ENCODE results near the gene GLB1L3.
A peak's percentile ranks its signal among the peaks of the same experiment; 100 is the strongest.

The GLB1L3 gene

DNA sequence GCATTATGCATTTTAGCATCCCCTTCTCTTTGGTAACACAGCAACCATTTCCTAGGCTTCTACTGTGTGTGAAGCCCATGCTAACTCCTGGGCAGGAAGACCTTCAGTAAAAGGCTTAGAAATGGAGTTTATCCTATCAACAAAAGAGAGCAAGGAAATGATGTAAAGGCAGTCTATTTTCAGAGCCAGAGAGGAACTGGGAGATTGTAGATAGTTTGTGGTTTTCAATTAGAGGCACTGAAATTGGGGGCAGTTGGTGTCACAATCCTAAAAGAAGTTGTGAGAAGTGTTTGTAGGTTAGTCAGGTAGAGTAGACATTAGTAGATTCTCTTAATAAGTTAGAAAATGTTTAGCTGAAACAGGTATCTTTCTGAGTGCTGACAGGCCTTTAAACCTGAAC, 15.7 kb upstream of the GLB1L3 start:
- H3K4me3 ChIP-seq (ENCODE audit: low read depth, low read length) = no peak overlapping the region
- TF ChIP-seq, protein P1, sequence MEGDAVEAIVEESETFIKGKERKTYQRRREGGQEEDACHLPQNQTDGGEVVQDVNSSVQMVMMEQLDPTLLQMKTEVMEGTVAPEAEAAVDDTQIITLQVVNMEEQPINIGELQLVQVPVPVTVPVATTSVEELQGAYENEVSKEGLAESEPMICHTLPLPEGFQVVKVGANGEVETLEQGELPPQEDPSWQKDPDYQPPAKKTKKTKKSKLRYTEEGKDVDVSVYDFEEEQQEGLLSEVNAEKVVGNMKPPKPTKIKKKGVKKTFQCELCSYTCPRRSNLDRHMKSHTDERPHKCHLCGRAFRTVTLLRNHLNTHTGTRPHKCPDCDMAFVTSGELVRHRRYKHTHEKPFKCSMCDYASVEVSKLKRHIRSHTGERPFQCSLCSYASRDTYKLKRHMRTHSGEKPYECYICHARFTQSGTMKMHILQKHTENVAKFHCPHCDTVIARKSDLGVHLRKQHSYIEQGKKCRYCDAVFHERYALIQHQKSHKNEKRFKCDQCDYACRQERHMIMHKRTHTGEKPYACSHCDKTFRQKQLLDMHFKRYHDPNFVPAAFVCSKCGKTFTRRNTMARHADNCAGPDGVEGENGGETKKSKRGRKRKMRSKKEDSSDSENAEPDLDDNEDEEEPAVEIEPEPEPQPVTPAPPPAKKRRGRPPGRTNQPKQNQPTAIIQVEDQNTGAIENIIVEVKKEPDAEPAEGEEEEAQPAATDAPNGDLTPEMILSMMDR (IDR thresholded peaks at IDR 0.05; ENCODE audit: low read depth, low read length) = no peak

DNA sequence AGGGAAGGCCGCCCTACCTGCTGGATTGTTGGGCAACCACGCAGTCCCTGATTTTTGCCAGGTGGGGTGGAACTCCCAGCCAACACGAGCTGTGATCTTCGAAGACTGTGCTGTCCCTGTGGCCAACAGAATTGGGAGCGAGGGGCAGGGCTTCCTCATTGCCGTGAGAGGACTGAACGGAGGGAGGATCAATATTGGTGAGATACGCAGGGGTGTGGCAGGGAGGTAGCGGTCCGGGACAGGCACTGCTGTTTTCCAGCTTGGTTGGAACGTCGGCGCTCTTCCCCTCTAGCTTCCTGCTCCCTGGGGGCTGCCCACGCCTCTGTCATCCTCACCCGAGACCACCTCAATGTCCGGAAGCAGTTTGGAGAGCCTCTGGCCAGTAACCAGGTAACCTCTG, 15.2 kb upstream of the GLB1L3 start:
- no peak overlapping the region for H3K4me3 ChIP-seq (ENCODE audit: low read depth, low read length)
- TF ChIP-seq, protein P1 (IDR thresholded peaks at IDR 0.05; ENCODE audit: low read depth, low read length) = no peak

DNA sequence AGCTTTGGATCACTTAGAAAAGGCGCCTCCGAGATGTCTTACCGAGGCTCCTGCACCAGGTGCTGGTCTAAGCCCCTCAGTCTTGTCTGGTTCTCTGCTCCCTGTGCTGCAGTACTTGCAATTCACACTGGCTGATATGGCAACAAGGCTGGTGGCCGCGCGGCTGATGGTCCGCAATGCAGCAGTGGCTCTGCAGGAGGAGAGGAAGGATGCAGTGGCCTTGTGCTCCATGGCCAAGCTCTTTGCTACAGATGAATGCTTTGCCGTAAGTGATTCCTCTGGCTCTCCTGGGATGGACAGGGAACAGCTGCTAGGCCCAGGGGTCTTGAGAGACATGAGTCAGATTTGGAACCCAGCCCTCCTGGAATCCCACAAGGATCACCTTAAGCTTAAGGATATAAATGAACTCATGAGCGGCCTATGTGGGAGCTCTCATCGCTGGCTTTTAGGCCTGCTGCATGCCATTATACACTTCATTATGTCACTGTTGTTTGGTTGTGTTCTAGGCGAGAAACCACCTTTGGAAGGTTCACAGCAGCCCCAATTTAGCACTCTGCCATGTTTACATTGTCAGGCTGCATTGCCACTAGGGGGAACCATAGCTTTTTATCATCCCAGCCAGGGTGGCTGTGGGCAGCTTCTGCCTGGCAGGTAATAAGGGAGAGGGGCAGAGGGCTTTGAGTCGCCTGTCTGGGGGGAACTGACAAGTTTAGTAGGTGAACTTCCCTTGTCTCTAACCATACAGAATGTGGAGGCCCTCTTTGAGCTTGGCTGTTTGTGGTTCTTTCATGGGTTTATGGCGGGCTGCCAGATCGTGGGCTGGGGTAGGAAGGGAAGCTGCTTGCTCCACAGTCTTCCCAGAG, 14.3 kb upstream of the GLB1L3 start:
- TF ChIP-seq, protein P1 (IDR thresholded peaks at IDR 0.05; ENCODE audit: low read depth, low read length) = peak; percentile 39; the same call in 1 of the 2 replicates
- H3K4me3 ChIP-seq (ENCODE audit: low read depth, low read length) = no peak overlapping the region

DNA sequence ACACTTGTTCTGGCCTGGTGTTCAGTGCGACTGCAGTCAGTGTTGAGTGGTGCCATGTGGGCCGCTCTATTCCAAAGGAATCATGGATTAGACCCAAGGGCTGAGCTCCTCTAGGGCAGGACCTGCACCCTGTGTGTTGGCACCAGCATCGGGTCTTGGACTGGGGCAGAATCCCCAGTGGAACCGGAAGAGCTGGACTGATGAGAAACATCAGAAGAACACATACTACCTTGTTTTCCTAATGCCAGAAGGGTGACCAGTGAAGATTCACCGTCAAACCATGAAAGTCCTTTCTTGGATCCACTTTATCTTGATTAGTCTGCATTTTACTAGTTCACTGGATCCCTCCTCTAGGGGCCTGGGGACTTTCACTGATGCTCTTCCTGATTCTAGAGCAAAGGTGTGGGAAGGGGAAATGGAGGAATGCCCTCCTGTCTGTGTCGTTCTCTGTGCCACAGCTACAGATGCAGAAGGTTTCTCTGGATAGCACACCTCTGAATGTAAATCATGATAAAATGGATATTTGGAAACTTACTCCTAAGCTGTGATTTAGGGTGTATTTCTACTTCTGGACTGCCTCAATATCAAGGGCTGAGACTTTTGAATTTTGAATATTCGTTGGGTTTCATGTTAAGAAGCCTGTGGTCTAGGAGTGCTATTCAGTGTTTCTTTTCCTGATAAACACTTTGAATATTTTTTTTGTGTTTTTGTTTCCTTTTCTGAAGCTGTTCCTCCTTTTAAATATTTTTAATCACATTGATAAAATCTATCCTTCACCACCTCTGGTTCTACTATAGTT, 11.0 kb upstream of the GLB1L3 start:
- no peak overlapping the region for H3K4me3 ChIP-seq (ENCODE audit: low read depth, low read length)
- TF ChIP-seq, protein P1 (IDR thresholded peaks at IDR 0.05; ENCODE audit: low read depth, low read length) = no peak

DNA sequence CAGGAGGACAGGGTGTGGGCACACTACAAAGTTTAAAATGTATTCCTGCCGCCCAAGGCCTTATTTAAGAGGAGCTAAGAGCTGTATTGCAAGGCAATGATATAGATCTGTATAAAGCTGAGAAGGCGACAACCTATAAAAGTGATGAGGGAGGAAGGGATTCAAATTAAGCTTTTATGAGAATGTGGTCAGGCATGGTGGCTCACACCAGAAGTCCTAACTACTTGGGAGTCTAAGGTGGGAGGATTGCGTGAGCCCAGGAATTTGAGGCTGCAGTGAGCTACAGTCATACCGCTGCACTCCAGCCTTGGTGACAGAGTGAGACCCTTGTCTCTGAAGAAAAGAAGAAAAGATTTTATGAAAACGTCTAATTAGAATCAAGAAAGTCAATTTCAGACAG, 9.7 kb upstream of the GLB1L3 start:
- H3K4me3 ChIP-seq (ENCODE audit: low read depth, low read length) = no peak overlapping the region
- TF ChIP-seq, protein P1 (IDR thresholded peaks at IDR 0.05; ENCODE audit: low read depth, low read length) = no peak

DNA sequence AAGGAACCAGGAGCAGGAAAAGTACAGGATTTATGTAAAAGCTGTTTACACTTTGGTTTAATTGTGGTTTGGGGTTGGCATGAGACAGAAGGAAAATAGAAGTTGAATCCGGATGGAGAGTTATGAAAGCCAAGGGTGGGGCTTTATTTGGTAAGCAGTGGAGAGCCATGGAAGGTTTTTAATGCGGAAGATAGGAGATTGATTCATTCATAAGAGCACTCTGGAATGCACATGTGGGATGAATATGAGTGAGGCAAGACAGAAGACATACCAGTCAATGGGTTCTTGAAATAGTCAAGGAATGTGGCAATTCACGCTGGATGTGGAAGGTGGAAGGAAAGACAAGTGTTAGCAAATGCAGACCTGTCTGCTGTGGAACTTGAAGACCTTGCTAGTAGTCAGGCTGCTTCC, 9.3 kb upstream of the GLB1L3 start:
- TF ChIP-seq, protein P1 (IDR thresholded peaks at IDR 0.05; ENCODE audit: low read depth, low read length) = no peak
- no peak overlapping the region for H3K4me3 ChIP-seq (ENCODE audit: low read depth, low read length)

DNA sequence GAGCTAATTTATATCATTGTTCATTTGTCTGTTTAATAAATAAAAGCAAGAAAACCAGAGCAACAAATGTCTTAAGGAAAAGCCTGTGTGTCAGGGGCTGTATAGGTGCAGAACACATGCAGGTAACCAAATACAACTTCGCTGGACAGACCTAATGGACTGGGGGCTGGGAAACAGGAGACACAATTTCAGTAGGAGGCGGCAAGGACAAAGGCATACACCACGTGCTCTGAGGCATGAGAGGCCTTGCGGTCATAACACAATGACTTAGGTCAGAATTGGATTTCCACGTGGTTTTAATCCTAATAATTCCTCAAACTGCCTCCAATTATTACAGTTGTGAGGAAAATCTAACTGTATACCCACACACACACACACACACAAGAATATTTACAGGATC, 8.7 kb upstream of the GLB1L3 start:
- H3K4me3 ChIP-seq (ENCODE audit: low read depth, low read length) = no peak overlapping the region
- TF ChIP-seq, protein P1 (IDR thresholded peaks at IDR 0.05; ENCODE audit: low read depth, low read length) = no peak

All from WI38 (cell line).